Parietal lobe (tissue), 1 donor: ENCODE measurements around the gene RASA3. TPM values are rescaled to one million over a fixed set of nuclear protein-coding genes. Genes with fewer than 3 reads are reported as not detected.

ENCODE experiments used
- total RNA-seq: library from RNA; depleted of rRNA; stranded (reverse); fragments of >200 nt; gene quantifications from one replicate; pipeline ENCODE4 v1.2.3, GENCODE V29; 2014

Gene RASA3, protein sequence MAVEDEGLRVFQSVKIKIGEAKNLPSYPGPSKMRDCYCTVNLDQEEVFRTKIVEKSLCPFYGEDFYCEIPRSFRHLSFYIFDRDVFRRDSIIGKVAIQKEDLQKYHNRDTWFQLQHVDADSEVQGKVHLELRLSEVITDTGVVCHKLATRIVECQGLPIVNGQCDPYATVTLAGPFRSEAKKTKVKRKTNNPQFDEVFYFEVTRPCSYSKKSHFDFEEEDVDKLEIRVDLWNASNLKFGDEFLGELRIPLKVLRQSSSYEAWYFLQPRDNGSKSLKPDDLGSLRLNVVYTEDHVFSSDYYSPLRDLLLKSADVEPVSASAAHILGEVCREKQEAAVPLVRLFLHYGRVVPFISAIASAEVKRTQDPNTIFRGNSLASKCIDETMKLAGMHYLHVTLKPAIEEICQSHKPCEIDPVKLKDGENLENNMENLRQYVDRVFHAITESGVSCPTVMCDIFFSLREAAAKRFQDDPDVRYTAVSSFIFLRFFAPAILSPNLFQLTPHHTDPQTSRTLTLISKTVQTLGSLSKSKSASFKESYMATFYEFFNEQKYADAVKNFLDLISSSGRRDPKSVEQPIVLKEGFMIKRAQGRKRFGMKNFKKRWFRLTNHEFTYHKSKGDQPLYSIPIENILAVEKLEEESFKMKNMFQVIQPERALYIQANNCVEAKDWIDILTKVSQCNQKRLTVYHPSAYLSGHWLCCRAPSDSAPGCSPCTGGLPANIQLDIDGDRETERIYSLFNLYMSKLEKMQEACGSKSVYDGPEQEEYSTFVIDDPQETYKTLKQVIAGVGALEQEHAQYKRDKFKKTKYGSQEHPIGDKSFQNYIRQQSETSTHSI
- 17.5 TPM for total RNA-seq

DNA sequence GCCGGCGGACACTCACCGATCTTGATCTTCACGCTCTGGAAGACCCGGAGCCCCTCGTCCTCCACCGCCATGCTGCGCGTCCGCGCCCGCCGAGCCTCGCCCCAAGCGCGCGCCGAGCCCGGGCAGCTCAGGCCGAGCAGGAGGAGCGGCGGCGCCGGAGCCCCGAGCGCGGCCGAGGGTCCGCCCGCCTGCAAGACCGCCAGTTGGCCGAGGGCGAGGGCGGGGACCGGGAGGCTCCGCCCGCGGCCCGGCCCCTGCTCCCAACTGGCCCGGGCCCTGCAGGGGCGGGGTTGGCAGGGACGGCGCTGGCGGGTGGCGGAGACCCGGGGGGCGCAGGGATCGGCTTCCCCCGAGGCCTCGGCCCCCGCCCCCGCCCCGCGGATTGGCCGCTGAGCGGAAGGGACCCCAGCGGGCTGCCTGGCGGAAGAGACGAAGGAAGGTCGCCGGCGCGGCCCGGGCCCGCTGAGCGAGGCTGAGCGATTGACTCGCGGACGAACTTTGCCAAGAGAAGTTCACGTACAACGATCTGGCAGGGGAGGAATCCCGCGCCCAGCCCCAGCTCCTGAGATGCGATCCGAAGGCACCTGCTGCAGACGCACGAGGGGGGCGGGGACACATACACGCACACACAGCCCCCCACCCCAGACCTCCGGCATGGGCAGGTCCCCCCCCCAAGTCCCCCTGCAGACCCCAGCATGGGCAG is at the start of gene RASA3:
Gene RASA3 (minus strand): TSS at position 205 of the 703 bp plus-strand sequence. CDS start 134 bp downstream, at position 71.

DNA sequence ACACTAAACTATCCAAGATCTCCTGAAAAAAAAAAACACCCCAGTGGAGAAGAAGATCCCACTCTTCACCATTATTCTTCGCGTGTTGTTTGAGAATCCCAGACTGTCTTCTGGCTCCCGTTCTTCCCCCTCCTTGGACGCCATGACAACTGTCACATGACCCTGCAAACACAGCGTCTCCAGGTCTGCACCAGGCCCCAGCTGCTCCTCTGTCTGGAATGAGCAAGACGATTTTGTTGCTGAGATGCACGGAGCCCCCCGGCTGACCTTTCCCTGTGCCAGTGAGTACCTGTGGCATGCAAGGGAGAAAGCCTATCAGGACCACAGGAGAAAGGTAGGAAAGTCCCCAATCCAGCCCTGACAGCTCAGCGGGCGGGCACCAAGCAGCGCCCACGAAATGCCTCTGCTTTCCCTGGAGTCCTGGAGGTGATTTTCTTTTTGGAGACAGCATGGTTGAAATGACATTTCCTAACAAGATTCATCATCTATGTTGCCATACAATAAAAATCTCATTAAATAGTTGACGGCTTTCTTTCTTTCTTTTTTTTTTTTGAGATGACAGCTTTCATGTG is 46.8 kb upstream of the RASA3 start, which contains the start of gene CFAP97D2:
Gene CFAP97D2 (plus strand): TSS at position 171 of the 572 bp plus-strand sequence. CDS start 74 bp downstream, at position 245.

DNA sequence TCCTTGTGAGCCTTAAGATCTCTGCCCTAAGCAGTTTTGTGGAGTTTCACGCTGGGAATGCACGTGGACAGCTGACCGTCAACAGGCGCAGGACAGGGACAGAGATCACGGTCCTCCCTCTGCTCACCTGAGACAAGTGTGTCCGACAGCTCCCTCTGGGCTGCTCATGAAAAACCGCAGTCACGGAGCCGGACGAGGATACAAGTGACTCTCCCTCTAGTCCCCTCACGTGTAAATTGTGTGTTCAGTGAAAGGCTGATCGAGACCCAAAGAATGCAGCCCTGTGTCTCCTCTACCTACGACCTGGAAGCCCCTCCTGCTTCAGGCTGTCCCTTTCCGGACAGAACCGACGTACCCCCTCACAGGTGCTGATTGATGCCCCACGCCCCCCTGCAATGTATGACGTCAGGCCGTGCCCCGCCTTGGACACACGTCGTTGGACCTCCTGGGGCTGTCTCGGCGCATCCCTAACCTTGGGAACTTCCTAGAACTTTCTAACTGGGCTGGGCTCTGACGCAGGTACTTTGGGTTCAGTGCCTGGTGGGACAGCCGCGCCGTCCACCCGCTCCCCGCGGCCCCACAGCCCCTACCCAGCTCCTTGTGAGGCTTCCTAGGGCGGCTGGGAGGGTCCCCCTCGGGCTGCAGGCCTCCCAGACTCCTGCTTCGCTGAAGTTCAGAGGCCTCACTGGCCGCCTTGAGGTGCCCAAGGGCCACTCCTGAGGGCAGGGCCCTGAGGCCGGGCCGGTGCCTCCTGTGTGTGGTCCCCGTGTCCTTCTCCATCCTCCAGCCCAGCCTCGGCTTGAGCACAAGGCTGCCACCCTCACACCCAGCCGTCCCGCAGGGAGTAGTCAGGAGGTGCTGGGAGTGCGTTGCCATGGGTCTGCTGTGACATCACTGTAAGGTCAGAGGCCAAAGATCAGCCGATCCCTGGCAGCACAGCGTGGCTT is 158.9 kb downstream of the RASA3 start, which contains the start of gene C13orf46:
Gene C13orf46 (minus strand): TSS at position 859 of the 947 bp plus-strand sequence. CDS start 79 bp downstream, at position 780.

Other genes with a start within 250 kb of the RASA3 start
- 1.3 TPM for gene C13orf46, start 158.5 kb downstream of the RASA3 start, total RNA-seq
- gene CFAP97D2, start 46.6 kb upstream of the RASA3 start, total RNA-seq, result not detected
- 98.9 TPM for gene CDC16, start 102.3 kb upstream of the RASA3 start, total RNA-seq
- 125 TPM for gene UPF3A, start 149.0 kb upstream of the RASA3 start, total RNA-seq
- 15.0 TPM for gene CHAMP1, start 181.9 kb upstream of the RASA3 start, total RNA-seq